Measurements from ENCODE around the gene RPS6KA3.
"Not testable (repeated sequence)": the region's sequence is repeated elsewhere in the genome, so short reads cannot be mapped to it uniquely, and the experiment has no call there.

Gene RPS6KA3

GRCh38 chrX:20263474-20263873, 3.2 kb downstream of the RPS6KA3 start:
- DNase-seq = peak; percentile 45

DNA sequence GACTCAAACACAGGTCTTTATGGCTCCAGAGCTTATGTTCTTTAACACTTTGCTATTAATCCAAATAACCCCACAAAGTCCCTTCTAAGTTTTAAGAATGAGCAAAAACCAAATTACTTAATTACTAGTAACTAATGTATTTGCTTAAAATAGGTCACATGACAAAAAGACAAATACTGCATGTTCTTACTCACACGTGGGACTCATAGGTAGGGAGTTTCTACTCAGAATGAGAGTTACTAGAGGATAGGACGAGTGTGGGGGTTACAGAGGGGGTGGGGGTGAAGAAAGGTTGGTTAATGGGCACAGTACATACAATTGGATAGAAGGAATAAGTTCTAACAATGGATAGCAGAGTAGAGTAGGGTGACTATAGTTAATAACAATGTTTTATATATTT, 5.8 kb downstream of the RPS6KA3 start:
- peak; percentile 24 for DNase-seq

GRCh38 chrX:20254712-20255299, 11.9 kb downstream of the RPS6KA3 start:
- no peak for DNase-seq

DNA sequence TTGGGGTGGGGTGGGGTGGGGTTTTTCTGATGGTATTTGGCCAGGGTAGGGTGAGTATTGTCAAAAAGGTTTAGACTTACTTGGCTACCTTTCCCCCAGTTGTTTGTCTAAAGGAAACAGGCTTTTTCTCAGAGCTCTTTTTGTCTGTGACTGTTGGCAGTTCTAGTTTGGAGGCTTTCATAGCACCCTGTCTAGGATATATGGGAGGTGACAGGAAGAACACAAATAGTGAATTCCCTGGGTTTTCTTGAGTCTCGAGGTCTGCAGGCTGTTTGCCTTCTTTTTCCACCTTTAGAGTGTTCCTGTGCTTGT, 13.5 kb downstream of the RPS6KA3 start:
- DNase-seq = no peak

DNA sequence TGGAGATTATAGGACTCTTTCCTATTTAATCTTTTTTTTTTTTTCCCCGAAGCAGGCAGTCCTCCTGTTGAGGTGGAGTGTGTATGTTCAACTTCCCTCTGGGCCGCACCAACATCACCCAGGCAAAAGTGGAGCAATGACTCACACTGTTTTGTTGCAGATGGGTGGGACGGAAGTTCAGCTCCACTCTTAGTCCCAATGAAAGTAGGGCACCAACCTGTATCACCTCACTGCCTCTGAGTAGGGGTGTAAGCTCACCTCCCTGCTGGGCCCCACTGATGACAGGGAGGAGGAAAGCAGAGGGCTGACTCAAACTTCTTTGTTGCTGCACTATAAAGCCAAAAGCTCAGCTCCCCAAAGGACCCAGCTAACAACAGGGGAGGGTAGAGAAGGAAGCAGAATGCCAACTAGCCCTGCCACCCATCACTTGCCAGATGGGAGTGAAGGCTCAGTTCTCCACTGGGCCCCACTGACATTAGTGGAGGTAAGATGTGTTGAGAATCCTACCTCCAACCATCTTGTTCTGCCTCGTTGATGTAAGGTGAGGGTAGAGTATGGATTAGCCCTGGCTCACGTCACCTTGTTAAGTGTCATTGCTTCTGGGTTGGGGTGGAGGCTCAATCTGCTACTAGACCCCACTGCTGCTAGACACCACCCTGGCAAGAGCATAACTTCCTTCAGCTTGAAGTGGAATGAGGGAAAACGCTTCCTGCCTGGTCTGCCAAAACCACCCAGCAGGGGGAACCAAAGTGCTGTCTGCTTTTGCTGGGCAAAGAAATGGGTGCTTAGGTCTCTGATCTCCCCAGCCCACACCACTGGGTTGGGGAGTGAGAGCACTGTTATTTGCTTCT, 14.1 kb downstream of the RPS6KA3 start:
- DNase-seq = peak; percentile 75

- DNase-seq = no peak
Observed at GRCh38 chrX:20251691-20252090, 15.0 kb downstream of the RPS6KA3 start.

DNA sequence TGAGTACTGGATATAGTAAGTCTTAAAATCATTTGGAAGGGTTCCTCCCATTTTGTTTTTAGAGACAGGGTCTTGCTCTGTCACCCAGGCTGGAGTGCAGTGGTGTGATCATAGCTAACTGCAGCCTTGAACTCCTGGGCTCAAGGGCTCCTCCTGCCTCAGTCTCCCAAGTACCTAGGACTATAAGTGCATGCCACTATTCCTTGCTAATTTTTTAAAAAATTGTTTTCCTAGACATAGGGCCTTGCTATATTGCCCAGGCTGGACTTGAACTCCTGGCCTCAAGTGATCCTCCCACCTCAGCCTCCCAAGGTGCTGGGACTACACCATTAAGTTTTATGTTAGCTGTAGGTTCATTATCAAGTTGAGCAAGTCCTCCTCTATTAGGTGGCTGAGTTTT, 16.6 kb downstream of the RPS6KA3 start:
- DNase-seq = not testable (repeated sequence)

DNA sequence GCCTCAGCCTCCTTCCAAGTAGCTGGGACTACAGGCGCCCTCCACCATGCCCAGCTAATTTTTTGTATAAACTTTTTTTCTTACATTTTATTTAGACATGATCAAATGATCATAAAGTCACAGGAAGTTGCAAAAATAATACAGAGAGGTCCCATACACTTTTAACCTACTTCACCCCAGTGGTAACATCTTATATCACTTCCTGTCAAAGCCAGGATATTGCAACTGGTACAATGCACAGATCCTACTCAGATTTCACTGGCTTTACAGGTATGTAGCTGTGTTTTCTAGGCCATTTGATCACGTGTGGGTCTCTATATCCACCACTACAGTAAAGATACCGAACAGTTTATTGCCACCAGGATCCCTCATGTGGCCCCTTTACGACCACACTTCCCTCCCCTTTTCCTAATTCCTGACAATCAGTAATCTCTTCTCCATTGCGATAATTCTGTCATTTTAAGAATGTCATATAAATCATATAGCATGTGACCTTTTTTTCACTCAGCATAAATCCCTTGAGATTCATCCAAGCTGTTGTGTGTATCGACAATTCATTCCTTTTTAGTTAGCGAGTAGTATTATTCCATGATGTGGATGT, 18.0 kb downstream of the RPS6KA3 start:
- no peak for DNase-seq

DNA sequence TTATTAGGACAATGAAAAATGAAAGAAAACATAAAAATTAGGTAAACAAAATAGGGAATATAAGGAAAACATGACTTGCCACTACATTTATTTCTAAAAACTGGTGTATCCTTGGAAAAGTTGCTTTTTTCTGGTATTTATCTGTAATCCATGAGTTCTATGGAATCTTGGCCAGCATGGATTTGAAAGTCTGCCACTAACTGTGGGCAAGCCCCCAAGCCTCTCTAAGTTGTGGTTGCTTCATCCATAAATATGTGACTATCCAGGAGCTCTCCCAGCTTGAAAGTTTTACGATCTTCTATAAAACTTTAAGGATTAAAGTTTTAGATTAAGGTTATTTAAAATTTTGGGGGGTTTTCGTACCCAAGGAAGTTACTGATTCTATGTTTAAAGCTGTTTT, 21.8 kb downstream of the RPS6KA3 start:
- no peak for DNase-seq

GRCh38 chrX:20240201-20240600, 26.5 kb downstream of the RPS6KA3 start:
- no peak for DNase-seq

- no peak for DNase-seq
Observed at GRCh38 chrX:20237864-20238263, 28.8 kb downstream of the RPS6KA3 start.

DNA sequence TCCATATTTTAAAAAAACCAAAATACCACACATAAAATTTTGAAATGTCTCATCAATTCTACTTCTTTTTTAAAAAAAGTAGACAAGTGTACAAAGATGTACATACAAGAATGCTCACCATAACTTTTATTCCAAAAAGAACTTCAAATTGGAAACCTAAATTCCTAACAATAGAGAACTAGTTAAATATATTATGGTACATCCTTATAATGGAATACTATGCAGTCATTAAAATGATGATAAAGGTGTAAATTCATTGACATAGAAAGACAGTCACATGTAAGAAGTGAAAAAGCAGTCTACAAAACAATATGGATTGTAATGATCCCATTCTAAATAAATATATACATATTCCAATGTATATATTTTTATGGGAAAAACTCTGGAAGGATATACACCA, 31.0 kb downstream of the RPS6KA3 start:
- no peak for DNase-seq

- DNase-seq = no peak
Observed at GRCh38 chrX:20233336-20233735, 33.4 kb downstream of the RPS6KA3 start.

GRCh38 chrX:20231598-20231997, 35.1 kb downstream of the RPS6KA3 start:
- DNase-seq = no peak

GRCh38 chrX:20230406-20230805, 36.3 kb downstream of the RPS6KA3 start:
- DNase-seq = no peak

- DNase-seq = no peak
Observed at GRCh38 chrX:20229155-20229554, 37.6 kb downstream of the RPS6KA3 start.

GRCh38 chrX:20228245-20228644, 38.5 kb downstream of the RPS6KA3 start:
- DNase-seq = no peak

GRCh38 chrX:20227116-20227515, 39.6 kb downstream of the RPS6KA3 start:
- no peak for DNase-seq

GRCh38 chrX:20225488-20225833, 41.2 kb downstream of the RPS6KA3 start:
- no peak for DNase-seq

GRCh38 chrX:20224814-20225487, 41.8 kb downstream of the RPS6KA3 start:
- peak; percentile 78 for DNase-seq

DNA sequence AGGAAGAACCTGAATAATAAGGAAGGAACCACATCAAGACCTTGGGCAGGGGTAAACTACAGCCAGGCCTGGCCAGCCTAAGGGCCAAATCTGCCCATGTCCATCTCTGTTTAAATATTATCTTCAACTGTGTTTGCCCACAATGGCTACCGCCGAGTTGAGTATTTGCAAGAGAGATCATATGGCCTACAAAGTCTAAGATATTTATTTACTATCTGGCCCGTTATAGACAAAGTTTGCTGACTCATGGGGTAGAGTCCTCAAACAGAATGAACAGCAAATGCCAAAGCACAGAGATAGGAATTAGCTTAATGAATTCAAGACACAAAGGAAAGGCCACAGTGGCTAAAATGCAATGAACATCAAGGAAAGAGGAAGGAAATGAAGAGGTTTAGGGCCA, 44.8 kb downstream of the RPS6KA3 start:
- DNase-seq = no peak

- DNase-seq = no peak
Observed at GRCh38 chrX:20218836-20219505, 47.7 kb downstream of the RPS6KA3 start.

GRCh38 chrX:20217906-20218305, 48.8 kb downstream of the RPS6KA3 start:
- no peak for DNase-seq
